SU-DHL-6 (cell line): ENCODE results near the gene LYVE1.

Experiments
- EZH2phosphoT487 ChIP-seq: fragments of 200-600 bp; sonication (generic), shearing (Covaris generic); conservative IDR thresholded peaks from 2 replicates; pipeline ENCODE4 v1.6.1; 2018; ENCODE audit warnings: mild to moderate bottlenecking, antibody characterized with exemption, low read length, moderate library complexity, mixed read lengths
- TF ChIP-seq, protein P1 (sequence below): fragments of 200-600 bp; sonication (generic); IDR thresholded peaks from one replicate; pipeline ENCODE4 v1.5.1; 2017; ENCODE audit warnings: antibody characterized with exemption, mild to moderate bottlenecking, low read length, moderate library complexity; ENCODE audit not compliant: insufficient read depth, poor library complexity, severe bottlenecking

DNA sequence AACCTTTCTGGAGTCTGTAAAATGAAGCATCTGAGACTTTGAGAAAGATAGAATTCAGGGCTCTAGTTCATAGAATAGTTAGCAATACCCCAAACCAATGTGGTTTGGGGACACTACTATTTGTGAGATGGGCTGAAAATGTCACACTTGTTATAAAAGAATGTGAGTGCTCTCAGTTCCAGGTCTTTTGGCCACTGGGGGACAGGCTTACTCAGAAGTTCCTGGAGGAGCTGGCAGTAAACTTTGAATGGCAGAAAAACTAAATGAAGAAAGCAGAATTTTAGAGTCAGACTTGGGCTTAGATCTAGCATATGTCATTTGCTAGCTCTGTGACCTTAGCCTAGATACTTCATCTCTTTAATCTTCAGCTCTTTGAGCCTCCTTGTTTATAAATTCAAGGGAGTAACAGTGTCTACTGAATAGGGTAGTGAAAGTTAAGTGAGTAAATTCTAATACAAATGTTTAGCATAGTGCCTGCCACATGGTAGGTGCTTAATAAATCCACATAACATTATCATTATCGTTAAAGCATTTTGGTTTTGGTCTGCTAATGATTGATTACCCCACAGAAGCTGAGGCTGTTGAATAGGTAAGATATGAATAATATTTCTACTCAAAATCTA is 3.7 kb downstream of the LYVE1 start:
- TF ChIP-seq, protein P1, sequence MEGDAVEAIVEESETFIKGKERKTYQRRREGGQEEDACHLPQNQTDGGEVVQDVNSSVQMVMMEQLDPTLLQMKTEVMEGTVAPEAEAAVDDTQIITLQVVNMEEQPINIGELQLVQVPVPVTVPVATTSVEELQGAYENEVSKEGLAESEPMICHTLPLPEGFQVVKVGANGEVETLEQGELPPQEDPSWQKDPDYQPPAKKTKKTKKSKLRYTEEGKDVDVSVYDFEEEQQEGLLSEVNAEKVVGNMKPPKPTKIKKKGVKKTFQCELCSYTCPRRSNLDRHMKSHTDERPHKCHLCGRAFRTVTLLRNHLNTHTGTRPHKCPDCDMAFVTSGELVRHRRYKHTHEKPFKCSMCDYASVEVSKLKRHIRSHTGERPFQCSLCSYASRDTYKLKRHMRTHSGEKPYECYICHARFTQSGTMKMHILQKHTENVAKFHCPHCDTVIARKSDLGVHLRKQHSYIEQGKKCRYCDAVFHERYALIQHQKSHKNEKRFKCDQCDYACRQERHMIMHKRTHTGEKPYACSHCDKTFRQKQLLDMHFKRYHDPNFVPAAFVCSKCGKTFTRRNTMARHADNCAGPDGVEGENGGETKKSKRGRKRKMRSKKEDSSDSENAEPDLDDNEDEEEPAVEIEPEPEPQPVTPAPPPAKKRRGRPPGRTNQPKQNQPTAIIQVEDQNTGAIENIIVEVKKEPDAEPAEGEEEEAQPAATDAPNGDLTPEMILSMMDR: no peak
- TF ChIP-seq EZH2phosphoT487: no peak
